Breast epithelium (tissue), 4 donors: Measurements from ENCODE around the gene WDR7. TPM values are rescaled to one million over a fixed set of nuclear protein-coding genes. Genes with fewer than 3 reads are reported as not detected.

Experiments
- DNase-seq, 2 donors: peaks; one replicate each; pipeline ENCODE4 v3.0.0-alpha.2; 2019; ENCODE audit warnings: low spot score in 2 of 2
- H3K27ac ChIP-seq, 2 donors: fragments of 200-600 bp; sonication (generic) in 1 of 2; one replicate each; pipeline ENCODE4 v1.5.1; 2016 to 2019; ENCODE audit warnings: mild to moderate bottlenecking in 1 of 2
- H3K27me3 ChIP-seq, 2 donors: fragments of 200-600 bp; sonication (generic) in 1 of 2; one replicate each; pipeline versions ENCODE4 v1.5.1 to v1.6.0; 2017 to 2019; ENCODE audit warnings: control low read depth in 1 of 2, mild to moderate bottlenecking in 1 of 2
- H3K36me3 ChIP-seq: fragments of 200-600 bp; one replicate; pipeline ENCODE4 v1.5.1; 2019
- H3K4me1 ChIP-seq, 2 donors: fragments of 200-600 bp; sonication (generic); one replicate each; pipeline ENCODE4 v1.5.1; 2016 to 2019; ENCODE audit warnings: control low read depth in 1 of 2
- H3K4me3 ChIP-seq, 3 donors: fragments of 200-600 bp; sonication (generic); 1 replicate in 2 of 3; 2 replicates in 1 of 3; pipeline ENCODE4 v1.5.1; 2016 to 2019; ENCODE audit warnings: mild to moderate bottlenecking in 3 of 3, moderate library complexity in 2 of 3
- H3K9me3 ChIP-seq, 2 donors: fragments of 200-600 bp; sonication (generic) in 1 of 2; one replicate each; pipeline ENCODE4 v1.5.1; 2016 to 2019; ENCODE audit warnings: control low read depth in 1 of 2
- CTCF ChIP-seq, 3 donors: fragments of 450-650 bp; IDR thresholded peaks; one replicate each; pipeline ENCODE4 v1.5.1; 2016 to 2017; ENCODE audit warnings: antibody characterized with exemption in 3 of 3, mild to moderate bottlenecking in 3 of 3, moderate library complexity in 3 of 3
- POLR2A ChIP-seq: fragments of 450-650 bp; IDR thresholded peaks from one replicate; pipeline ENCODE4 v1.6.1; 2016; ENCODE audit warnings: antibody characterized with exemption, mild to moderate bottlenecking, moderate library complexity
- POLR2AphosphoS5 ChIP-seq, 3 donors: sonication (generic); formaldehyde crosslinking; IDR thresholded peaks; one replicate each; pipeline ENCODE4 v1.6.1; 2017; ENCODE audit warnings: antibody characterized with exemption in 3 of 3
- intact Hi-C: fragments of 100-400 bp; cut with DNase I; formaldehyde crosslinking; loops from one replicate; pipeline ENCODE4 v1.15.1; 2023; ENCODE audit warnings: low total_unique reads
- total RNA-seq, 3 donors: library from RNA; depleted of rRNA; stranded (reverse); fragments of >200 nt; gene quantifications; one replicate each; pipeline ENCODE4 v1.1.0, GENCODE V29; 2016

The WDR7 gene
- total RNA-seq, 3 donors from 2014 or later = 28.3 to 32.6 (median 31.1) TPM

GRCh38 chr18:56632070-56633022 lies 18.8 kb upstream of the WDR7 start:
- H3K36me3 ChIP-seq = no peaks in the 10 kb centered on the region
- intact Hi-C loops = no loop called here
- H3K4me1 ChIP-seq = peaks cover 0 to 3% of the 10 kb centered on the region in 2 donors
- no peaks in the 10 kb centered on the region for H3K27me3 ChIP-seq
- no peak for TF ChIP-seq POLR2AphosphoS5 (IDR thresholded peaks at IDR 0.05)
- no peak for TF ChIP-seq POLR2A
- no peak for TF ChIP-seq CTCF (IDR thresholded peaks at IDR 0.05)
- no peak overlapping the region for H3K4me3 ChIP-seq
- no peaks in the 10 kb centered on the region for H3K9me3 ChIP-seq
- no peak overlapping the region for H3K27ac ChIP-seq
- no peak for DNase-seq

DNA sequence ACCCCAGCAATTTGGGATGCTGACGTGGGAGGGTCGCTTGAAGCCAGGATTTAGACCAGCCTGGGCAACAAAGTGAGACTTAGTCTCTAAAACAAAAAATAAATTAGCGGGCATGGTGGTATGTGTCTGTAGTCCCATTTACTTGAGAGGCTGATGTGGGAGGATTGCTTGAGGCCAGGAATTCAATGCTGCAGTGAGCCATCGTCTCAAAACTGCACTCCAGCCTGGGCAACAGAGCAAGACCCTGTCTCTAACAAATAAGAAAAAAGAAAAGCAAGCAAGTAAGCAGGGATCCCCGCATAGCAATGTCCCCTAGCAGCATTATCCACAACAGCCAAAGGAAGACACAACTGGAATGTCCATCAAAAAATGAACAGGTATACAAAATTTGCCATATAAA lies 16.2 kb upstream of the WDR7 start:
- TF ChIP-seq CTCF (IDR thresholded peaks at IDR 0.05) (no peak), POLR2AphosphoS5 (IDR thresholded peaks at IDR 0.05) (no peak), POLR2A (no peak)
- H3K4me3 ChIP-seq = no peak overlapping the region
- no peaks in the 10 kb centered on the region for H3K36me3 ChIP-seq
- H3K27me3 ChIP-seq = no peaks in the 10 kb centered on the region
- H3K4me1 ChIP-seq = peaks cover 0 to 3% of the 10 kb centered on the region in 2 donors
- no peaks in the 10 kb centered on the region for H3K9me3 ChIP-seq
- H3K27ac ChIP-seq = no peak overlapping the region
- intact Hi-C loops = no loop called here
- DNase-seq = no peak

DNA sequence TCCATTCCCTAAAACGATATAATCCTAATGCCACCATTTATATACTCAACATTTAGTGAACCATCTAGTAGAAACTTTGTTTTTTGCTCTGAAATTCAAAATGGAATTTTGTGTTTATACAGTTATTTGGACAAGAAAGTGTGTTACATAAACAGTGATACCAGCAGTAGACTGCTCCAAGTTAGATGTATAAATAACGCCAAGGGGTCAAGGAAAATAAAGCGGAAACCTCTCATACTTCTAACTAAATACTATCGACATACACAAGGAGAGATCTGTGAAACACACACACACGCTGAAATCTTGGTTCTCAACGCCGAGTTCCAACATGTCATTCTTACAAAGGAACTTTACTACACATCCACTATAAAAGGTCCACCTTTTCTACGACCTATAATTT lies 14.0 kb upstream of the WDR7 start:
- intact Hi-C loops = no loop called here
- peak overlapping the region; percentile 96 to 98 for H3K27ac ChIP-seq
- TF ChIP-seq POLR2AphosphoS5 (IDR thresholded peaks at IDR 0.05) = no peak
- no peak for TF ChIP-seq CTCF (IDR thresholded peaks at IDR 0.05)
- TF ChIP-seq POLR2A = no peak
- no peaks in the 10 kb centered on the region for H3K27me3 ChIP-seq
- H3K36me3 ChIP-seq = no peaks in the 10 kb centered on the region
- H3K9me3 ChIP-seq = no peaks in the 10 kb centered on the region
- peak overlapping the region; percentile 75 to 93 (median 85) for H3K4me3 ChIP-seq
- DNase-seq = no peak
- H3K4me1 ChIP-seq = peaks cover 0 to 2% of the 10 kb centered on the region in 2 donors

- intact Hi-C loops = no loop called here
Observed at GRCh38 chr18:56637711-56638231, 13.4 kb upstream of the WDR7 start.

More at GRCh38 chr18:56637711-56638231, 13.4 kb upstream of the WDR7 start:
- H3K36me3 ChIP-seq = no peaks in the 10 kb centered on the region
- H3K9me3 ChIP-seq = no peaks in the 10 kb centered on the region
- peak overlapping the region; percentile 75 to 93 (median 85) for H3K4me3 ChIP-seq
- no peaks in the 10 kb centered on the region for H3K4me1 ChIP-seq
- H3K27me3 ChIP-seq = no peaks in the 10 kb centered on the region
- TF ChIP-seq POLR2A (no peak), CTCF (IDR thresholded peaks at IDR 0.05) (no peak), POLR2AphosphoS5 (IDR thresholded peaks at IDR 0.05) (no peak)
- DNase-seq = no peak
- peak overlapping the region; percentile 96 to 98 for H3K27ac ChIP-seq
